ENCODE measurements around the gene ADGRB3. TPM values are rescaled to one million over a fixed set of nuclear protein-coding genes. Genes with fewer than 3 reads are reported as not detected.
"Not testable (repeated sequence)": the region's sequence is repeated elsewhere in the genome, so short reads cannot be mapped to it uniquely, and the experiment has no call there.

ADGRB3 gene
- polyA plus RNA-seq, 4 donors, result 1.6 to 2.1 TPM; not detected in 2

GRCh38 chr6:68676094-68676493 is 41.0 kb downstream of the ADGRB3 start:
- 86 to 90% (median 88%) methylated on average over 16 of the region's 16 CpGs for WGBS, 3 donors
- H3K4me3 ChIP-seq (ENCODE audit: low read depth in 1 of 3, low read length in 3 of 3); H3K36me3 ChIP-seq (ENCODE audit: control insufficient read depth in 3 of 3, insufficient read depth in 2 of 3, low read depth in 1 of 3, low read length in 3 of 3); H3K4me1 ChIP-seq (ENCODE audit: control insufficient read depth in 3 of 3, insufficient read depth in 2 of 3, low read depth in 1 of 3, low read length in 2 of 3); H3K27ac ChIP-seq (ENCODE audit: low read depth in 1 of 3, low read length in 2 of 3); H3K27me3 ChIP-seq (ENCODE audit: control insufficient read depth in 3 of 3, insufficient read depth in 3 of 3, low read length in 3 of 3); H3K9me3 ChIP-seq (ENCODE audit: control insufficient read depth in 2 of 2, insufficient read depth in 1 of 2, low read depth in 1 of 2, low read length in 1 of 2); DNase-seq; FAIRE-seq: not testable (repeated sequence)

- Histone ChIP-seq H3K27ac (ENCODE audit: low read depth in 1 of 3, low read length in 2 of 3) (no peak overlapping the region), H3K4me3 (ENCODE audit: low read depth in 1 of 3, low read length in 3 of 3) (no peak overlapping the region), H3K36me3 (ENCODE audit: control insufficient read depth in 3 of 3, insufficient read depth in 2 of 3, low read depth in 1 of 3, low read length in 3 of 3) (no peaks in the 10 kb centered on the region), H3K4me1 (ENCODE audit: control insufficient read depth in 3 of 3, insufficient read depth in 2 of 3, low read depth in 1 of 3, low read length in 2 of 3) (no peaks in the 10 kb centered on the region), H3K9me3 (ENCODE audit: control insufficient read depth in 2 of 2, insufficient read depth in 1 of 2, low read depth in 1 of 2, low read length in 1 of 2) (no peaks in the 10 kb centered on the region), H3K27me3 (ENCODE audit: control insufficient read depth in 3 of 3, insufficient read depth in 3 of 3, low read length in 3 of 3) (no peaks in the 10 kb centered on the region)
- 69 to 91% (median 86%) methylated on average over 3 of the region's 3 CpGs for WGBS, 3 donors
- FAIRE-seq (no peak), DNase-seq (peak in 1 of 2 donors; percentile 2)
Measured at GRCh38 chr6:68677058-68677457, 42.0 kb downstream of the ADGRB3 start.

GRCh38 chr6:68679399-68679798 is 44.3 kb downstream of the ADGRB3 start:
- no peak for FAIRE-seq
- Histone ChIP-seq H3K4me3 (ENCODE audit: low read depth in 1 of 3, low read length in 3 of 3) (no peak overlapping the region), H3K9me3 (ENCODE audit: control insufficient read depth in 2 of 2, insufficient read depth in 1 of 2, low read depth in 1 of 2, low read length in 1 of 2) (no peaks in the 10 kb centered on the region), H3K27ac (ENCODE audit: low read depth in 1 of 3, low read length in 2 of 3) (no peak overlapping the region), H3K27me3 (ENCODE audit: control insufficient read depth in 3 of 3, insufficient read depth in 3 of 3, low read length in 3 of 3) (no peaks in the 10 kb centered on the region), H3K36me3 (ENCODE audit: control insufficient read depth in 3 of 3, insufficient read depth in 2 of 3, low read depth in 1 of 3, low read length in 3 of 3) (no peaks in the 10 kb centered on the region), H3K4me1 (ENCODE audit: control insufficient read depth in 3 of 3, insufficient read depth in 2 of 3, low read depth in 1 of 3, low read length in 2 of 3) (no peaks in the 10 kb centered on the region)
- 45 to 71% (median 59%) methylated on average over 2 of the region's 2 CpGs for WGBS, 3 donors
- DNase-seq, result no peak

- H3K4me3 ChIP-seq (ENCODE audit: low read depth in 1 of 3, low read length in 3 of 3), result no peak overlapping the region
- H3K4me1 ChIP-seq (ENCODE audit: control insufficient read depth in 3 of 3, insufficient read depth in 2 of 3, low read depth in 1 of 3, low read length in 2 of 3), result no peaks in the 10 kb centered on the region
- H3K36me3 ChIP-seq (ENCODE audit: control insufficient read depth in 3 of 3, insufficient read depth in 2 of 3, low read depth in 1 of 3, low read length in 3 of 3), result no peaks in the 10 kb centered on the region
- H3K27me3 ChIP-seq (ENCODE audit: control insufficient read depth in 3 of 3, insufficient read depth in 3 of 3, low read length in 3 of 3), result no peaks in the 10 kb centered on the region
- FAIRE-seq, result no peak
- 66 to 87% (median 80%) methylated on average over 2 of the region's 2 CpGs for WGBS, 3 donors
- no peaks in the 10 kb centered on the region for H3K9me3 ChIP-seq (ENCODE audit: control insufficient read depth in 2 of 2, insufficient read depth in 1 of 2, low read depth in 1 of 2, low read length in 1 of 2)
- no peak for DNase-seq
- H3K27ac ChIP-seq (ENCODE audit: low read depth in 1 of 3, low read length in 2 of 3), result no peak overlapping the region
Measured at GRCh38 chr6:68680264-68680663, 45.2 kb downstream of the ADGRB3 start.

- 35 to 52% (median 39%) methylated on average over 1 of the region's 1 CpG for WGBS, 3 donors
Measured at GRCh38 chr6:68689910-68690309, 54.8 kb downstream of the ADGRB3 start.

GRCh38 chr6:68691120-68691519 is 56.0 kb downstream of the ADGRB3 start:
- FAIRE-seq (no peak), DNase-seq (no peak)
- no peaks in the 10 kb centered on the region for H3K36me3 ChIP-seq (ENCODE audit: control insufficient read depth in 3 of 3, insufficient read depth in 2 of 3, low read depth in 1 of 3, low read length in 3 of 3)
- 54 to 75% (median 56%) methylated on average over 3 of the region's 3 CpGs for WGBS, 3 donors
- no peaks in the 10 kb centered on the region for H3K9me3 ChIP-seq (ENCODE audit: control insufficient read depth in 2 of 2, insufficient read depth in 1 of 2, low read depth in 1 of 2, low read length in 1 of 2)
- no peaks in the 10 kb centered on the region for H3K27me3 ChIP-seq (ENCODE audit: control insufficient read depth in 3 of 3, insufficient read depth in 3 of 3, low read length in 3 of 3)
- no peak overlapping the region for H3K27ac ChIP-seq (ENCODE audit: low read depth in 1 of 3, low read length in 2 of 3)
- no peaks in the 10 kb centered on the region for H3K4me1 ChIP-seq (ENCODE audit: control insufficient read depth in 3 of 3, insufficient read depth in 2 of 3, low read depth in 1 of 3, low read length in 2 of 3)
- H3K4me3 ChIP-seq (ENCODE audit: low read depth in 1 of 3, low read length in 3 of 3), result no peak overlapping the region

More at GRCh38 chr6:68689910-68690309, 54.8 kb downstream of the ADGRB3 start:
- FAIRE-seq, result no peak
- Histone ChIP-seq H3K27ac (ENCODE audit: low read depth in 1 of 3, low read length in 2 of 3) (no peak overlapping the region), H3K36me3 (ENCODE audit: control insufficient read depth in 3 of 3, insufficient read depth in 2 of 3, low read depth in 1 of 3, low read length in 3 of 3) (no peaks in the 10 kb centered on the region), H3K4me1 (ENCODE audit: control insufficient read depth in 3 of 3, insufficient read depth in 2 of 3, low read depth in 1 of 3, low read length in 2 of 3) (no peaks in the 10 kb centered on the region), H3K4me3 (ENCODE audit: low read depth in 1 of 3, low read length in 3 of 3) (no peak overlapping the region), H3K9me3 (ENCODE audit: control insufficient read depth in 2 of 2, insufficient read depth in 1 of 2, low read depth in 1 of 2, low read length in 1 of 2) (no peaks in the 10 kb centered on the region), H3K27me3 (ENCODE audit: control insufficient read depth in 3 of 3, insufficient read depth in 3 of 3, low read length in 3 of 3) (no peaks in the 10 kb centered on the region)
- DNase-seq, result no peak

- H3K27ac ChIP-seq (ENCODE audit: low read depth in 1 of 3, low read length in 2 of 3), result no peak overlapping the region
- no peaks in the 10 kb centered on the region for H3K36me3 ChIP-seq (ENCODE audit: control insufficient read depth in 3 of 3, insufficient read depth in 2 of 3, low read depth in 1 of 3, low read length in 3 of 3)
- DNase-seq (no peak), FAIRE-seq (no peak)
- no peak overlapping the region for H3K4me3 ChIP-seq (ENCODE audit: low read depth in 1 of 3, low read length in 3 of 3)
- 69 to 91% (median 75%) methylated on average over 1 of the region's 1 CpG for WGBS, 3 donors
- no peaks in the 10 kb centered on the region for H3K4me1 ChIP-seq (ENCODE audit: control insufficient read depth in 3 of 3, insufficient read depth in 2 of 3, low read depth in 1 of 3, low read length in 2 of 3)
- no peaks in the 10 kb centered on the region for H3K27me3 ChIP-seq (ENCODE audit: control insufficient read depth in 3 of 3, insufficient read depth in 3 of 3, low read length in 3 of 3)
- no peaks in the 10 kb centered on the region for H3K9me3 ChIP-seq (ENCODE audit: control insufficient read depth in 2 of 2, insufficient read depth in 1 of 2, low read depth in 1 of 2, low read length in 1 of 2)
Measured at GRCh38 chr6:68693271-68693670, 58.2 kb downstream of the ADGRB3 start.

- H3K4me1 ChIP-seq (ENCODE audit: control insufficient read depth in 3 of 3, insufficient read depth in 2 of 3, low read depth in 1 of 3, low read length in 2 of 3), result no peaks in the 10 kb centered on the region
- H3K9me3 ChIP-seq (ENCODE audit: control insufficient read depth in 2 of 2, insufficient read depth in 1 of 2, low read depth in 1 of 2, low read length in 1 of 2), result no peaks in the 10 kb centered on the region
- DNase-seq (no peak), FAIRE-seq (no peak)
- no peaks in the 10 kb centered on the region for H3K36me3 ChIP-seq (ENCODE audit: control insufficient read depth in 3 of 3, insufficient read depth in 2 of 3, low read depth in 1 of 3, low read length in 3 of 3)
- H3K27me3 ChIP-seq (ENCODE audit: control insufficient read depth in 3 of 3, insufficient read depth in 3 of 3, low read length in 3 of 3), result no peaks in the 10 kb centered on the region
- no peak overlapping the region for H3K4me3 ChIP-seq (ENCODE audit: low read depth in 1 of 3, low read length in 3 of 3)
- 66 to 80% (median 71%) methylated on average over 4 of the region's 4 CpGs for WGBS, 3 donors
- H3K27ac ChIP-seq (ENCODE audit: low read depth in 1 of 3, low read length in 2 of 3), result no peak overlapping the region
Measured at GRCh38 chr6:68695403-68695802, 60.3 kb downstream of the ADGRB3 start.

GRCh38 chr6:68695838-68696237 is 60.8 kb downstream of the ADGRB3 start:
- WGBS, 3 donors, result 77 to 84% (median 83%) methylated on average over 6 of the region's 6 CpGs
- DNase-seq, result no peak
- no peak for FAIRE-seq
- no peaks in the 10 kb centered on the region for H3K9me3 ChIP-seq (ENCODE audit: control insufficient read depth in 2 of 2, insufficient read depth in 1 of 2, low read depth in 1 of 2, low read length in 1 of 2)
- no peak overlapping the region for H3K4me3 ChIP-seq (ENCODE audit: low read depth in 1 of 3, low read length in 3 of 3)
- no peaks in the 10 kb centered on the region for H3K27me3 ChIP-seq (ENCODE audit: control insufficient read depth in 3 of 3, insufficient read depth in 3 of 3, low read length in 3 of 3)
- no peak overlapping the region for H3K27ac ChIP-seq (ENCODE audit: low read depth in 1 of 3, low read length in 2 of 3)
- no peaks in the 10 kb centered on the region for H3K36me3 ChIP-seq (ENCODE audit: control insufficient read depth in 3 of 3, insufficient read depth in 2 of 3, low read depth in 1 of 3, low read length in 3 of 3)
- no peaks in the 10 kb centered on the region for H3K4me1 ChIP-seq (ENCODE audit: control insufficient read depth in 3 of 3, insufficient read depth in 2 of 3, low read depth in 1 of 3, low read length in 2 of 3)

Measured in small intestine (tissue), 7 donors.